Left ventricle myocardium inferior (tissue), 1 donor: Measurements from ENCODE around the gene SMAD5. TPM values are rescaled to one million over a fixed set of nuclear protein-coding genes. Genes with fewer than 3 reads are reported as not detected.

ENCODE experiments used
- DNase-seq: peaks from one replicate; pipeline ENCODE4 v3.0.0-alpha.2; 2020
- H3K27ac ChIP-seq: fragments of 200-600 bp; replicated peaks from 2 replicates; pipeline ENCODE4 v1.8.0; 2021
- H3K27me3 ChIP-seq: fragments of 200-600 bp; 2 replicates; pipeline ENCODE4 v1.8.0; 2021; ENCODE audit warnings: low read depth
- H3K36me3 ChIP-seq: fragments of 200-600 bp; 2 replicates; pipeline ENCODE4 v1.8.0; 2021
- H3K4me1 ChIP-seq: fragments of 200-600 bp; 2 replicates; pipeline ENCODE4 v1.8.0; 2021
- H3K4me3 ChIP-seq: fragments of 200-600 bp; 2 replicates; pipeline ENCODE4 v1.8.0; 2021; ENCODE audit warnings: mild to moderate bottlenecking, moderate library complexity
- H3K9me3 ChIP-seq: fragments of 200-600 bp; replicated peaks from 2 replicates; pipeline ENCODE4 v1.8.0; 2021
- intact Hi-C: fragments of 100-400 bp; cut with micrococcal nuclease; formaldehyde crosslinking; loops from one replicate; pipeline ENCODE4 v1.11.0; 2022
- total RNA-seq: library from RNA; stranded (reverse); fragmentation: NEBNext Ultra II Directional; extraction: Animal tissue kit (Norgen Biotek cat#: 25700); gene quantifications from one replicate; pipeline ENCODE4 v1.2.1, GENCODE V29; 2021
- TF ChIP-seq, protein P1 (sequence below): fragments of 200-600 bp; IDR thresholded peaks from 2 replicates; pipeline ENCODE4 v1.8.0; 2021; ENCODE audit warnings: antibody characterized with exemption, mild to moderate bottlenecking, borderline replicate concordance
- donor health status: DM: no; HTN: yes; CAD: no; lungs with severe emphysema.

The SMAD5 gene
- total RNA-seq, 1 donor from 2014 or later, result 34.8 TPM

DNA sequence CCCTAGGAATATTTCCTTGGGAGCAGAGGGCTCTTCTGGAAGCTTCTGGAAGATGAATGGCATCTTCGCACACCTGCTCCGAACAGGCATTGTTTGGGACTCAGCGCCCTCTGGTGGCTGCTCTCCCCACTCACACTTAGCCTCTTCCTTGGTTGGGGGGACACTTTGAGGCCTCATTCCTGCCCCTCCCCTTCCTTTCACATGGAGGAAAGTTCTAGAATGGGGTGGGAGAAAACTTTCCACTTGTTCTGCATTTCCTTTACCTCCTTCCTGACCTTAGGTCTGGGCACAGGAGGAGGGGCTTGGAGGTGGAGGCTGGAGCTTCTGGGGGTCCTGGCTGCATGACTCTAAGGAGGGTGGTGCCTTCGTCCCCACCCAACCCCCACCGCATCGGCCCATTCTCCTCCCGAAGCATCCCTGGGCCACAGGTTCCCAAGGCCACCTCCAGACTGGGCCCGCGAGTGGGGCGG lies 79.6 kb downstream of the SMAD5 start:
- Histone ChIP-seq H3K27me3 (peaks cover 84% of the 10 kb centered on the region), H3K4me3 (no peak overlapping the region), H3K27ac (no peak overlapping the region), H3K4me1 (no peaks in the 10 kb centered on the region), H3K36me3 (no peaks in the 10 kb centered on the region), H3K9me3 (no peaks in the 10 kb centered on the region)
- TF ChIP-seq, protein P1, sequence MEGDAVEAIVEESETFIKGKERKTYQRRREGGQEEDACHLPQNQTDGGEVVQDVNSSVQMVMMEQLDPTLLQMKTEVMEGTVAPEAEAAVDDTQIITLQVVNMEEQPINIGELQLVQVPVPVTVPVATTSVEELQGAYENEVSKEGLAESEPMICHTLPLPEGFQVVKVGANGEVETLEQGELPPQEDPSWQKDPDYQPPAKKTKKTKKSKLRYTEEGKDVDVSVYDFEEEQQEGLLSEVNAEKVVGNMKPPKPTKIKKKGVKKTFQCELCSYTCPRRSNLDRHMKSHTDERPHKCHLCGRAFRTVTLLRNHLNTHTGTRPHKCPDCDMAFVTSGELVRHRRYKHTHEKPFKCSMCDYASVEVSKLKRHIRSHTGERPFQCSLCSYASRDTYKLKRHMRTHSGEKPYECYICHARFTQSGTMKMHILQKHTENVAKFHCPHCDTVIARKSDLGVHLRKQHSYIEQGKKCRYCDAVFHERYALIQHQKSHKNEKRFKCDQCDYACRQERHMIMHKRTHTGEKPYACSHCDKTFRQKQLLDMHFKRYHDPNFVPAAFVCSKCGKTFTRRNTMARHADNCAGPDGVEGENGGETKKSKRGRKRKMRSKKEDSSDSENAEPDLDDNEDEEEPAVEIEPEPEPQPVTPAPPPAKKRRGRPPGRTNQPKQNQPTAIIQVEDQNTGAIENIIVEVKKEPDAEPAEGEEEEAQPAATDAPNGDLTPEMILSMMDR, result peak; percentile 92
- intact Hi-C loops, result loop anchor here (5.0 kb wide), 1 partner anchor 325 kb away; no protein-coding TSS in a partner anchor
- peak; percentile 49 for DNase-seq

GRCh38 chr5:136213919-136214493 lies 81.4 kb downstream of the SMAD5 start:
- Histone ChIP-seq H3K27me3 (peaks cover 88% of the 10 kb centered on the region), H3K4me3 (no peak overlapping the region), H3K4me1 (no peaks in the 10 kb centered on the region), H3K9me3 (no peaks in the 10 kb centered on the region), H3K36me3 (no peaks in the 10 kb centered on the region), H3K27ac (no peak overlapping the region)
- TF ChIP-seq, protein P1, result no peak
- intact Hi-C loops, result loop anchor here (5.0 kb wide), 1 partner anchor 327 kb away; no protein-coding TSS in a partner anchor
- DNase-seq, result no peak

- intact Hi-C loops, result no loop called here
- H3K27ac ChIP-seq, result no peak overlapping the region
- TF ChIP-seq, protein P1, result no peak
- no peak overlapping the region for H3K4me3 ChIP-seq
- DNase-seq, result no peak
- H3K9me3 ChIP-seq, result peaks cover 17% of the 10 kb centered on the region
- no peaks in the 10 kb centered on the region for H3K4me1 ChIP-seq
- no peaks in the 10 kb centered on the region for H3K36me3 ChIP-seq
- H3K27me3 ChIP-seq, result peaks cover 73% of the 10 kb centered on the region
These were observed 83.2 kb downstream of the SMAD5 start for GRCh38 chr5:136215812-136216211.

GRCh38 chr5:136216230-136216629 lies 83.6 kb downstream of the SMAD5 start:
- no peak overlapping the region for H3K4me3 ChIP-seq
- intact Hi-C loops, result no loop called here
- TF ChIP-seq, protein P1, result no peak
- H3K27me3 ChIP-seq, result peaks cover 71% of the 10 kb centered on the region
- no peaks in the 10 kb centered on the region for H3K36me3 ChIP-seq
- no peak overlapping the region for H3K27ac ChIP-seq
- no peaks in the 10 kb centered on the region for H3K4me1 ChIP-seq
- H3K9me3 ChIP-seq, result peaks cover 21% of the 10 kb centered on the region
- DNase-seq, result no peak

DNA sequence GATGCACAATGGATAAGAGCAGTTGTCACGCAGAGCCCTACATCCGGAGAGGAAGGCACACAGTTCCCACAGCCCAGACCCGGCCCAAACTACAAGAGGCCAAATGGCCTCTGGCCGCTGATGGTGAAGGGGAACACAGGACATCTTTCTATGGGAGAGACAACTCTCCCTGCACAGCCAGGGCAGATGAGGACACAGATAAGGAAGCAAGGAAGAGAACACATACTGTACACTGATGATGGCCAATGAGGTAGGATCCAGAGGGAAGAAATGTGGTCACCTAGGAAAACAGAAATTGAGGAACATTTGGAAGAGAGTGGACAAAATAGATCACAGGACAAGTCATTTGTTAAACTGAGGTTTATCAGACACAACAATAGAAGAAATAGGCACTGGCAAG lies 88.7 kb downstream of the SMAD5 start:
- Histone ChIP-seq H3K9me3 (peaks cover 29% of the 10 kb centered on the region), H3K4me1 (no peaks in the 10 kb centered on the region), H3K36me3 (no peaks in the 10 kb centered on the region), H3K27me3 (peaks cover 61% of the 10 kb centered on the region), H3K27ac (no peak overlapping the region), H3K4me3 (no peak overlapping the region)
- TF ChIP-seq, protein P1, result no peak
- no peak for DNase-seq
- intact Hi-C loops, result no loop called here
